H9 (cell line): ENCODE data around the gene ARHGAP11A. TPM values are rescaled to one million over a fixed set of nuclear protein-coding genes. Genes with fewer than 3 reads are reported as not detected.

Source experiments
- DNase-seq: peaks from one replicate; pipeline ENCODE4 v3.0.0-alpha.2; 2017
- H2AFZ ChIP-seq: one replicate; pipeline ENCODE4 v1.6.1; 2013; ENCODE audit warnings: mild to moderate bottlenecking, low read length, control low read depth, moderate library complexity
- H2AK5ac ChIP-seq: 2 replicates; pipeline ENCODE4 v1.6.1; 2013; ENCODE audit warnings: low read length, control low read depth, mixed read lengths; ENCODE audit not compliant: insufficient read length
- H2BK120ac ChIP-seq: one replicate; pipeline ENCODE4 v1.6.1; 2013; ENCODE audit warnings: low read depth, mild to moderate bottlenecking, low read length, control low read depth, inconsistent platforms; ENCODE audit not compliant: poor library complexity, severe bottlenecking
- H2BK12ac ChIP-seq: 2 replicates; pipeline ENCODE4 v1.6.1; 2013; ENCODE audit warnings: low read length, control low read depth, mixed read lengths, low read depth; ENCODE audit not compliant: insufficient read length
- H2BK15ac ChIP-seq: 2 replicates; pipeline ENCODE4 v1.6.1; 2013; ENCODE audit warnings: low read depth, low read length, control low read depth
- H2BK20ac ChIP-seq: one replicate; pipeline ENCODE4 v1.6.1; 2013; ENCODE audit warnings: low read depth, mild to moderate bottlenecking, low read length, control low read depth, inconsistent platforms; ENCODE audit not compliant: poor library complexity, severe bottlenecking
- H2BK5ac ChIP-seq: 2 replicates; pipeline ENCODE4 v1.6.1; 2013; ENCODE audit warnings: low read length, control low read depth, mixed read lengths; ENCODE audit not compliant: insufficient read length
- H3K14ac ChIP-seq: 2 replicates; pipeline ENCODE4 v1.6.1; 2013; ENCODE audit warnings: low read length, control low read depth; ENCODE audit not compliant: insufficient read depth
- H3K18ac ChIP-seq: 2 replicates; pipeline ENCODE4 v1.6.1; 2013; ENCODE audit warnings: low read depth, mild to moderate bottlenecking, mixed read lengths, low read length, control low read depth; ENCODE audit not compliant: insufficient read length
- H3K23ac ChIP-seq: 2 replicates; pipeline ENCODE4 v1.6.1; 2013; ENCODE audit warnings: low read length, control low read depth, mixed read lengths, low read depth; ENCODE audit not compliant: insufficient read length
- H3K23me2 ChIP-seq: 2 replicates; pipeline ENCODE4 v1.6.1; 2013; ENCODE audit warnings: low read depth, mild to moderate bottlenecking, mixed read lengths, low read length, control low read depth; ENCODE audit not compliant: insufficient read length, poor library complexity, severe bottlenecking
- H3K27ac ChIP-seq: 2 replicates; pipeline ENCODE4 v1.5.1; 2013; ENCODE audit warnings: low read length, control low read depth, mixed read lengths, low read depth; ENCODE audit not compliant: insufficient read length
- H3K27me3 ChIP-seq: 2 replicates; pipeline ENCODE4 v1.6.1; 2013; ENCODE audit warnings: low read length, control low read depth, inconsistent platforms; ENCODE audit not compliant: insufficient read depth
- H3K4ac ChIP-seq: 2 replicates; pipeline ENCODE4 v1.6.1; 2013; ENCODE audit warnings: low read depth, mild to moderate bottlenecking, control low read depth, inconsistent platforms, low read length, moderate library complexity
- H3K4me1 ChIP-seq: 2 replicates; pipeline ENCODE4 v1.6.1; 2013; ENCODE audit warnings: low read length, control low read depth, inconsistent platforms; ENCODE audit not compliant: insufficient read depth
- H3K4me2 ChIP-seq: 2 replicates; pipeline ENCODE4 v1.6.1; 2013; ENCODE audit warnings: low read length, control low read depth, mixed read lengths; ENCODE audit not compliant: insufficient read length, insufficient read depth
- H3K56ac ChIP-seq: 2 replicates; pipeline ENCODE4 v1.6.1; 2013; ENCODE audit warnings: low read depth, mild to moderate bottlenecking, mixed read lengths, low read length, control low read depth; ENCODE audit not compliant: insufficient read length
- H3K79me1 ChIP-seq: 2 replicates; pipeline ENCODE4 v1.6.1; 2013; ENCODE audit warnings: low read depth, mild to moderate bottlenecking, moderate library complexity, low read length, control low read depth, inconsistent platforms; ENCODE audit not compliant: insufficient read depth, poor library complexity, severe bottlenecking
- H3K79me2 ChIP-seq: 2 replicates; pipeline ENCODE4 v1.6.1; 2013; ENCODE audit warnings: low read length, control low read depth, inconsistent platforms; ENCODE audit not compliant: insufficient read depth
- H3K9ac ChIP-seq: 2 replicates; pipeline ENCODE4 v1.6.1; 2013; ENCODE audit warnings: low read length, control low read depth, mixed read lengths; ENCODE audit not compliant: insufficient read length; ENCODE audit errors: extremely low read depth
- H3K9me3 ChIP-seq: one replicate; pipeline ENCODE4 v1.6.1; 2013; ENCODE audit warnings: low read depth, low read length, inconsistent platforms; ENCODE audit not compliant: control insufficient read depth
- H3T11ph ChIP-seq: one replicate; pipeline ENCODE4 v1.6.1; 2013; ENCODE audit warnings: mild to moderate bottlenecking, low read length, control low read depth, inconsistent platforms
- H4K20me1 ChIP-seq: one replicate; pipeline ENCODE4 v1.6.1; 2013; ENCODE audit not compliant: control insufficient read depth, insufficient read length, insufficient read depth
- H4K5ac ChIP-seq: 2 replicates; pipeline ENCODE4 v1.6.1; 2013; ENCODE audit warnings: low read depth, mild to moderate bottlenecking, mixed read lengths, low read length, control low read depth; ENCODE audit not compliant: insufficient read length
- H4K8ac ChIP-seq: replicated peaks from 2 replicates; pipeline ENCODE4 v1.6.1; 2013; ENCODE audit warnings: low read length, control low read depth, mixed read lengths, low read depth; ENCODE audit not compliant: insufficient read length
- H4K91ac ChIP-seq: 2 replicates; pipeline ENCODE4 v1.6.1; 2013; ENCODE audit warnings: low read depth, mild to moderate bottlenecking, moderate library complexity, mixed read lengths, low read length, control low read depth; ENCODE audit not compliant: insufficient read length
- H3K27ac Mint-ChIP-seq, 3 experiments: 2 replicates in 2 of 3; 3 replicates in 1 of 3; pipeline ENCODE4 v1.8.0; 2020 to 2021; ENCODE audit warnings: mixed read lengths in 3 of 3, mild to moderate bottlenecking in 1 of 3, moderate library complexity in 1 of 3
- H3K27me3 Mint-ChIP-seq: 2 replicates; pipeline ENCODE4 v1.8.0; 2021; ENCODE audit warnings: low read depth, mild to moderate bottlenecking, moderate library complexity, mixed read lengths
- H3K36me3 Mint-ChIP-seq, 3 experiments: 2 replicates in 2 of 3; 3 replicates in 1 of 3; pipeline ENCODE4 v1.8.0; 2020 to 2021; ENCODE audit warnings: low read depth in 3 of 3, mixed read lengths in 3 of 3; ENCODE audit not compliant: insufficient read depth in 1 of 3
- H3K4me1 Mint-ChIP-seq, 2 experiments: 2 replicates each; pipeline ENCODE4 v1.8.0; 2020; ENCODE audit warnings: mixed read lengths in 2 of 2
- H3K4me3 Mint-ChIP-seq, 2 experiments: 2 replicates in 1 of 2; 3 replicates in 1 of 2; pipeline ENCODE4 v1.8.0; 2020 to 2021; ENCODE audit warnings: mild to moderate bottlenecking in 2 of 2, mixed read lengths in 2 of 2, moderate library complexity in 1 of 2
- H3K9me3 Mint-ChIP-seq, 2 experiments: 2 replicates in 1 of 2; 3 replicates in 1 of 2; pipeline ENCODE4 v1.8.0; 2020; ENCODE audit warnings: mild to moderate bottlenecking in 2 of 2, mixed read lengths in 2 of 2, moderate library complexity in 1 of 2
- WGBS: extraction: QIAGEN DNeasy Blood & Tissue Kit; methylation state at CpG from one replicate; pipeline ENCODE4 v1.1.7; 2013; ENCODE audit warnings: missing lambda C conversion rate, low lambda C conversion rate, mixed read lengths; ENCODE audit not compliant: insufficient read length; ENCODE audit errors: extremely low coverage; 5-methylcytosine and 5-hydroxymethylcytosine counted together
- total RNA-seq: library from RNA; stranded (reverse); gene quantifications from 2 replicates; pipeline ENCODE4 v1.2.1, GENCODE V29; 2021
- TF ChIP-seq, protein P1 (sequence below): fragments of 200-600 bp; sonication (generic); conservative IDR thresholded peaks from 3 replicates; pipeline ENCODE4 v1.8.0; 2021; ENCODE audit warnings: antibody characterized with exemption, mild to moderate bottlenecking

The ARHGAP11A gene
- total RNA-seq, 1 experiment from 2014 or later: 94.4 TPM

DNA sequence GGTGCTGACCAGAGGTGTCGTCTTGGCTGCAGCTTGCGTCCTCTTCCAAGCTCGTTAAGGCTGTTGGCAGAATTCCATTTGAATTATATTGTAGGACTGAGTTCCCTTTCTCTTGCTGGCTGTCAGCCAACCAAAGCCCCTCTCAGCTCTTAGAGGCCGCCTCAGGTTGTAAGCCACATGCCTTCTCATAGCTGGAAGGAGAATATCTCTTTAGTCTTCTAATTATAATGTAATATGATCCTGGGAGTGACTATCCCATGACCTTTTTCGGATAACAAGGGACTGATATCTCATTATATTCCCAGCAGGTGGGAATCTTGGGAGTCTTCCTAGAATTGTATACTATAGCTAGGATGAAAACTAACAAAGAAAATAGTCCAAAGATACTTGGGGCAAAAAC, 31.0 kb downstream of the ARHGAP11A start:
- H3K56ac ChIP-seq: no peak overlapping the region
- no CpG with 5 or more reads among the region's 5 CpGs for WGBS
- H2BK12ac ChIP-seq: no peak overlapping the region
- Mint-ChIP-seq H3K27ac (peak overlapping the region in 1 of 3 experiments; percentile 41; a peak in 1 of 7 replicates), H3K9me3 (no peaks in the 10 kb centered on the region), H3K36me3 (peaks cover 2 to 24% (median 3%) of the 10 kb centered on the region in 3 experiments; a peak in 6 of 7 replicates), H3K4me3 (no peak overlapping the region), H3K4me1 (peaks cover 23% of the 10 kb centered on the region in 2 experiments), H3K27me3 (no peaks in the 10 kb centered on the region; the same call in 1 of the 2 replicates)
- H3K27me3 ChIP-seq: no peaks in the 10 kb centered on the region
- H2BK20ac ChIP-seq: no peak overlapping the region
- DNase-seq: no peak
- no peaks in the 10 kb centered on the region for H3K9me3 ChIP-seq
- no peak overlapping the region for H3K18ac ChIP-seq
- H3K14ac ChIP-seq: no peak overlapping the region
- no peak overlapping the region for H4K5ac ChIP-seq
- H2BK5ac ChIP-seq: no peak overlapping the region
- no peak overlapping the region for H2AFZ ChIP-seq
- H2BK120ac ChIP-seq: no peak overlapping the region
- H3K4me2 ChIP-seq: no peak overlapping the region
- no peaks in the 10 kb centered on the region for H3K79me1 ChIP-seq
- no peak overlapping the region for H3T11ph ChIP-seq
- no peak overlapping the region for H4K8ac ChIP-seq
- H4K91ac ChIP-seq: no peak overlapping the region
- no peak overlapping the region for H3K9ac ChIP-seq
- H3K79me2 ChIP-seq: no peaks in the 10 kb centered on the region
- no peak overlapping the region for H3K27ac ChIP-seq
- no peak overlapping the region for H3K4ac ChIP-seq
- no peak overlapping the region for H2AK5ac ChIP-seq
- no peak overlapping the region for H2BK15ac ChIP-seq
- TF ChIP-seq, protein P1, sequence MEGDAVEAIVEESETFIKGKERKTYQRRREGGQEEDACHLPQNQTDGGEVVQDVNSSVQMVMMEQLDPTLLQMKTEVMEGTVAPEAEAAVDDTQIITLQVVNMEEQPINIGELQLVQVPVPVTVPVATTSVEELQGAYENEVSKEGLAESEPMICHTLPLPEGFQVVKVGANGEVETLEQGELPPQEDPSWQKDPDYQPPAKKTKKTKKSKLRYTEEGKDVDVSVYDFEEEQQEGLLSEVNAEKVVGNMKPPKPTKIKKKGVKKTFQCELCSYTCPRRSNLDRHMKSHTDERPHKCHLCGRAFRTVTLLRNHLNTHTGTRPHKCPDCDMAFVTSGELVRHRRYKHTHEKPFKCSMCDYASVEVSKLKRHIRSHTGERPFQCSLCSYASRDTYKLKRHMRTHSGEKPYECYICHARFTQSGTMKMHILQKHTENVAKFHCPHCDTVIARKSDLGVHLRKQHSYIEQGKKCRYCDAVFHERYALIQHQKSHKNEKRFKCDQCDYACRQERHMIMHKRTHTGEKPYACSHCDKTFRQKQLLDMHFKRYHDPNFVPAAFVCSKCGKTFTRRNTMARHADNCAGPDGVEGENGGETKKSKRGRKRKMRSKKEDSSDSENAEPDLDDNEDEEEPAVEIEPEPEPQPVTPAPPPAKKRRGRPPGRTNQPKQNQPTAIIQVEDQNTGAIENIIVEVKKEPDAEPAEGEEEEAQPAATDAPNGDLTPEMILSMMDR: no peak
- H4K20me1 ChIP-seq: no peaks in the 10 kb centered on the region
- H3K23me2 ChIP-seq: no peaks in the 10 kb centered on the region
- peaks cover 4% of the 10 kb centered on the region; the same call in 1 of the 2 replicates for H3K4me1 ChIP-seq
- no peak overlapping the region for H3K23ac ChIP-seq
